Esophagus muscularis mucosa (tissue), 4 donors: Measurements from ENCODE around the gene FRAS1.

Experiments
- EP300 ChIP-seq: sonication (generic); formaldehyde crosslinking; IDR thresholded peaks from one replicate; pipeline ENCODE4 v1.6.1; 2017; ENCODE audit warnings: antibody characterized with exemption
- POLR2AphosphoS5 ChIP-seq, 2 donors: sonication (generic); formaldehyde crosslinking; IDR thresholded peaks; one replicate each; pipeline ENCODE4 v1.6.1; 2017; ENCODE audit warnings: antibody characterized with exemption in 2 of 2
- TF ChIP-seq, protein P1 (sequence below), 3 experiments: fragments of 200-600 bp in 2 of 3; fragments of 450-650 bp in 1 of 3; sonication (generic) in 2 of 3; IDR thresholded peaks; one replicate each; pipeline ENCODE4 v1.5.1; 2017 to 2019; ENCODE audit warnings: antibody characterized with exemption in 3 of 3, mild to moderate bottlenecking in 2 of 3, moderate library complexity in 1 of 3

DNA sequence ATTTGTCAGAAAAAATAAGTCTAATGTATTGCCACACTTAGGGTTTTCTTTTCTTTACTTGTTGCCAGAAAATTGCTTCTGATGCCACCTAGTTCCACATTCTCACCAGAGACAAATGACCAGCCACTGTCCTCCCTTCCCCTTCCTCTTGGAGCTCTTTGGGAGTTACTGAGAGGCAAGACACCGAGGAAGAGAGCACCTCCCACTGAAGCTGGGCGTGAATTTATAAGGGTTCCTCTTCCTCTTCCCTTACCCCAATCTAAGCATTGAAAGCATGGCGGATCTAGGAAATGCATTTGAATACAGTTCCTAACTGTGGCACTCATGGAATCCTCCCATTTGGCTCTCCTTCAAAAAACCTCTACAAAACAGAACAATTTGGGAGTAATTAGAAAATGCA, 524.5 kb downstream of the FRAS1 start:
- TF ChIP-seq, protein P1, sequence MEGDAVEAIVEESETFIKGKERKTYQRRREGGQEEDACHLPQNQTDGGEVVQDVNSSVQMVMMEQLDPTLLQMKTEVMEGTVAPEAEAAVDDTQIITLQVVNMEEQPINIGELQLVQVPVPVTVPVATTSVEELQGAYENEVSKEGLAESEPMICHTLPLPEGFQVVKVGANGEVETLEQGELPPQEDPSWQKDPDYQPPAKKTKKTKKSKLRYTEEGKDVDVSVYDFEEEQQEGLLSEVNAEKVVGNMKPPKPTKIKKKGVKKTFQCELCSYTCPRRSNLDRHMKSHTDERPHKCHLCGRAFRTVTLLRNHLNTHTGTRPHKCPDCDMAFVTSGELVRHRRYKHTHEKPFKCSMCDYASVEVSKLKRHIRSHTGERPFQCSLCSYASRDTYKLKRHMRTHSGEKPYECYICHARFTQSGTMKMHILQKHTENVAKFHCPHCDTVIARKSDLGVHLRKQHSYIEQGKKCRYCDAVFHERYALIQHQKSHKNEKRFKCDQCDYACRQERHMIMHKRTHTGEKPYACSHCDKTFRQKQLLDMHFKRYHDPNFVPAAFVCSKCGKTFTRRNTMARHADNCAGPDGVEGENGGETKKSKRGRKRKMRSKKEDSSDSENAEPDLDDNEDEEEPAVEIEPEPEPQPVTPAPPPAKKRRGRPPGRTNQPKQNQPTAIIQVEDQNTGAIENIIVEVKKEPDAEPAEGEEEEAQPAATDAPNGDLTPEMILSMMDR (IDR thresholded peaks at IDR 0.05) = no peak
- TF ChIP-seq EP300 = no peak
- no peak for TF ChIP-seq POLR2AphosphoS5 (IDR thresholded peaks at IDR 0.05)
